Ascending aorta (tissue), 2 donors: ENCODE results near the gene SSC4D. TPM values are rescaled to one million over a fixed set of nuclear protein-coding genes. Genes with fewer than 3 reads are reported as not detected.

ENCODE experiments used
- DNase-seq, 2 donors: peaks; one replicate each; pipeline ENCODE4 v3.0.0-alpha.2; 2019; ENCODE audit warnings: low spot score in 2 of 2
- H3K27ac ChIP-seq, 2 donors: fragments of 200-600 bp; sonication (generic); one replicate each; pipeline ENCODE4 v1.5.1; 2016 to 2017; ENCODE audit warnings: mild to moderate bottlenecking in 1 of 2
- H3K27me3 ChIP-seq: fragments of 200-600 bp; sonication (generic); one replicate; pipeline ENCODE4 v1.5.1; 2017
- H3K36me3 ChIP-seq, 2 donors: fragments of 200-600 bp; sonication (generic); one replicate each; pipeline ENCODE4 v1.5.1; 2016
- H3K4me1 ChIP-seq, 2 donors: fragments of 200-600 bp; sonication (generic); one replicate each; pipeline ENCODE4 v1.5.1; 2016 to 2017; ENCODE audit warnings: mild to moderate bottlenecking in 1 of 2
- H3K4me3 ChIP-seq, 2 donors: fragments of 200-600 bp; sonication (generic); one replicate each; pipeline ENCODE4 v1.5.1; 2016 to 2017; ENCODE audit warnings: mild to moderate bottlenecking in 1 of 2
- H3K9me3 ChIP-seq, 2 donors: fragments of 200-600 bp; sonication (generic); one replicate each; pipeline ENCODE4 v1.5.1; 2016
- CTCF ChIP-seq, 3 experiments: fragments of 200-600 bp in 2 of 3; fragments of 450-650 bp in 1 of 3; sonication (generic) in 2 of 3; IDR thresholded peaks; one replicate each; pipeline ENCODE4 v1.5.1; 2016 to 2019; ENCODE audit warnings: antibody characterized with exemption in 3 of 3, mild to moderate bottlenecking in 1 of 3, moderate library complexity in 1 of 3
- intact Hi-C: fragments of 100-400 bp; cut with DNase I; formaldehyde crosslinking; loops from one replicate; pipeline ENCODE4 v1.15.1; 2023
- total RNA-seq: library from RNA; depleted of rRNA; stranded (reverse); fragments of >200 nt; gene quantifications from one replicate; pipeline ENCODE4 v1.1.0, GENCODE V29; 2016

Gene SSC4D
- total RNA-seq, 1 donor from 2014 or later = not detected

DNA sequence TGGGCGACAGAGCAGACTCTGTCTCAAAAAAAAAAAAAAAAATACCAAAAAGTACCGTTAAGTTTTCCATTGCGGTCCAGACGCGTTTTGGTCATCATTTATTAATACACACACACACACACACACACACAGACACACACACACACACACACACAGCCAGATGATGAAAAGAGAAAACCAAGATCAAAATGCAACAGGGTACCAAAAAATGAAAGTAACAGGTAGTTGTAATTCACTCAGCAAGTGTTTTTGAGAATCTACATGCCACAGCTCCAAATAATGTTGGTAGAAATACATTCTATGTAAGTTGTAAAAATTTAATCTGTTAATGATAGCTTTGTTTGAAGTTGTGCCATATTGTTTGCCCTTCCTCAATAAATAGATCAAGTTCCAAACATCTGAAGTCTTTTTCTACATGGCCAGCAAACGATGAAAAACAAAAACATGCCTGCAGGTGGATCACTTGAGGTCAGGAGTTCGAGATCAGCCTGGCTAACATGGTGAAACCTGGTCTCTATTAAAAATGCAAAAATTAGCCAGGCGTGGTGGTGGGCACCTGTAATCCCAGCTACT lies 60.1 kb downstream of the SSC4D start:
- H3K4me1 ChIP-seq = peaks cover 0 to 16% of the 10 kb centered on the region in 2 donors
- intact Hi-C loops = no loop called here
- no peak overlapping the region for H3K4me3 ChIP-seq
- peaks cover 31 to 44% of the 10 kb centered on the region in 2 donors for H3K36me3 ChIP-seq
- no peak overlapping the region for H3K27ac ChIP-seq
- TF ChIP-seq CTCF (IDR thresholded peaks at IDR 0.05) = no peak
- no peak for DNase-seq
- H3K9me3 ChIP-seq = no peaks in the 10 kb centered on the region
- no peaks in the 10 kb centered on the region for H3K27me3 ChIP-seq

GRCh38 chr7:76347710-76348109 lies 61.8 kb downstream of the SSC4D start:
- H3K27ac ChIP-seq = no peak overlapping the region
- DNase-seq = no peak
- H3K9me3 ChIP-seq = no peaks in the 10 kb centered on the region
- no peak for TF ChIP-seq CTCF (IDR thresholded peaks at IDR 0.05)
- intact Hi-C loops = no loop called here
- H3K4me3 ChIP-seq = no peak overlapping the region
- peaks cover 45 to 58% of the 10 kb centered on the region in 2 donors for H3K36me3 ChIP-seq
- H3K27me3 ChIP-seq = no peaks in the 10 kb centered on the region
- peaks cover 0 to 12% of the 10 kb centered on the region in 2 donors for H3K4me1 ChIP-seq

- no peak for TF ChIP-seq CTCF (IDR thresholded peaks at IDR 0.05)
- no peaks in the 10 kb centered on the region for H3K9me3 ChIP-seq
- no peak overlapping the region for H3K4me3 ChIP-seq
- no peaks in the 10 kb centered on the region for H3K27me3 ChIP-seq
- intact Hi-C loops = no loop called here
- peak overlapping the region in 1 of 2 donors; percentile 21 for H3K27ac ChIP-seq
- H3K36me3 ChIP-seq = peaks cover 45 to 58% of the 10 kb centered on the region in 2 donors
- no peak for DNase-seq
- H3K4me1 ChIP-seq = peaks cover 0 to 3% of the 10 kb centered on the region in 2 donors
Observed at GRCh38 chr7:76346778-76347177, 62.7 kb downstream of the SSC4D start.

DNA sequence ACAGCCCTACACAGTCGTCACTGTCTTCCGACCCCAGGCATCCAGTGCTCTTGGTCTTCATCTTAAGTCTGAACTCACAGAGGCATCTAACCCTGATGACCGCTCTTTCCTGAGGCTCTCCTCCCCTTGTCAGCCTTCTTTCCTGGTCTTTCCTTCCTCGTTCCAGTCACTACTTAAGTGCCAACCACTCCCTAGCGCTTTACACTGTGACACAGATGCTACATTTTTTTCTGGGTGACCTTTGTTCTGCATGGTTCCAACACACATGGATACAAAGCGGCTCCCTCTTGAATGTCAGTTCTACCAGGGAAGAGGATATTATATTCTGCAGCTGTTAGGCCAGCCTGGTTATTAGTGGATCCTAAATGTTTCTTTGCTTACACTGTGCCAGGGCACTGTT lies 63.4 kb downstream of the SSC4D start:
- H3K36me3 ChIP-seq = peaks cover 45 to 61% of the 10 kb centered on the region in 2 donors
- no peaks in the 10 kb centered on the region for H3K9me3 ChIP-seq
- no peaks in the 10 kb centered on the region for H3K27me3 ChIP-seq
- no peak overlapping the region for H3K27ac ChIP-seq
- DNase-seq = no peak
- H3K4me1 ChIP-seq = peaks cover 0 to 6% of the 10 kb centered on the region in 2 donors
- TF ChIP-seq CTCF (IDR thresholded peaks at IDR 0.05) = no peak
- H3K4me3 ChIP-seq = no peak overlapping the region
- intact Hi-C loops = no loop called here

- no peaks in the 10 kb centered on the region for H3K9me3 ChIP-seq
- no peak for DNase-seq
- peaks cover 8 to 23% of the 10 kb centered on the region in 2 donors for H3K4me1 ChIP-seq
- no peak overlapping the region for H3K27ac ChIP-seq
- H3K4me3 ChIP-seq = no peak overlapping the region
- H3K27me3 ChIP-seq = no peaks in the 10 kb centered on the region
- intact Hi-C loops = no loop called here
- H3K36me3 ChIP-seq = peaks cover 45 to 48% of the 10 kb centered on the region in 2 donors
- TF ChIP-seq CTCF (IDR thresholded peaks at IDR 0.05) = no peak
Observed at GRCh38 chr7:76343931-76344321, 65.6 kb downstream of the SSC4D start.
